Measurements from ENCODE around the gene SPOP. TPM values are rescaled to one million over a fixed set of nuclear protein-coding genes. Genes with fewer than 3 reads are reported as not detected.
"Not testable (repeated sequence)": the region's sequence is repeated elsewhere in the genome, so short reads cannot be mapped to it uniquely, and the experiment has no call there.

SPOP gene
- total RNA-seq, 1 experiment from 2014 or later: 200 TPM

DNA sequence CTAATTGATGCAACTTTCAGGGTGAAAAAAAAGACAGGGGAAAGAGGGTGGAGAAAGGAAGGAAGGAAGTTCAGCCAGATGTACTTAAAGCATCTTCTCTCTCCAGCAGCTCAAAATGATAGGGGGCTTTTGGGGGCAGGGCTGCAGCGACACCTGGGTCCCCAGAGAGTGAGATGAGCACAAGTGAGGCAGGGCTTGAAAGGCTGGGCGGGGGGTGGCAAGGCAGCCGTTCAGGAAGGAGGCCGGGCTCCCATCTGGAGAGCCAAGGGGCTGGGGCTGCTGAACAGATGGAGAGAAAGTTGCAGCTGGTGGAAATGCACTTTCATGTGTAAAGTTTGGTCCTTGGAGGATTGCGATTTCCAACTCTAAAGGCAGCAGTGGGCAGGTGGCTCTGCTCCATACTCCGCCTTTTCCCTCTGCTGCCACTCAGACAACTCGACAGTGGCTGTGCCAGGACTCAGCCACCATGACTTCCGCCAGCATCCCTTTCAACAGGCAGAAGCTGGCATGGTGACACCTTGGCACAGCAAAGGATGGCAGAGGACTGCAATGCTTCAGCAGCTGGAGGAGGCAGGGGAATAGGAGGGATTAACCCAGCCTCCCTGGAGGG is 22.2 kb upstream of the SPOP start:
- in situ Hi-C loops (cut with HindIII; ENCODE audit: low sequenced_read_pairs): loop anchor here (10.0 kb wide), 1 partner anchor 265 kb away; no protein-coding TSS in a partner anchor
- no peak for DNase-seq (ENCODE audit: low spot score)

DNA sequence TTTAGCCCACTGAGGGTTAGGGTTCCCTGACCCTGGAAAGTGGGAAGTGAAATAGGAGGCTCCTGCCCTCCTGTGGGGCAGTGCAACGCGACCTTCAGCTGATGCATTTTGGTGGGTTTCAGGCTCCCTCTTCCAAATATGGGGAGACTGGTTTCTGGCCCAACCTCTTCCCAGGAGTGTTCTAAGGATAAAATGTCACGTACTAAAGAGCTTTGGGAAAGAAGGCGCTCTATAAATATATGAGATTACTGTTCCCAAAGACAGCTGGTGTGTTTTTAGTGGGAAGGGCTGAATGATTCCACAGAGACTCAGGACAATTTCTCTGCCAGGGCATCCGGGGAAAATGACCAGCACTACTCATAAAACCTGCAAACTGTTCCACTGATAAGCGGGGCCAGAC is 20.1 kb upstream of the SPOP start:
- in situ Hi-C loops (cut with HindIII; ENCODE audit: low sequenced_read_pairs): no loop called here
- no peak for DNase-seq (ENCODE audit: low spot score)

DNA sequence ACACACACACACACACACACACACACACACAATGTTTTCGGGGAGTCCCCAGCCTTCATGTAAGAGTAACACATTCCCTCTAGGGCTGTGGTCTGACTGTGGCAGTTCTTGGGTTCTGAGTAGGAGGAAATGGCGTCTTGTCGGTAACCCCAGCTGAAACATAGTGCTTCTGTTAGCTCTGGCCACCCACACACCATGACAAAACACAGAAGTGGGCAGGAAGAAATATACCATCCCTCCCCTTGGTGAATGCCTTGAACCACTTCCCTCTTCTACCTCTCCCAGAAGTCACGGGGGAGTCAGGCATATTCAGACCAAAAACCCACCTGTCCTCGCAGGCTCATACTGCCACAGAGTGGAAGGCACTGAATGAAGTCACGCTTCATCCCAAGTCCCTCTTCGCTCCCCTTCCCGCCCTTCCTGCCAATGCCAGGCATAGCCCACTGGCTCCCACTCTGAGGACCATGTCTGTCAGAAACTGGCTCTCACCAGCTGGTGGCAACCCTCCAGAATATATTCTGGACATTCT is 18.4 kb upstream of the SPOP start:
- no peak for DNase-seq (ENCODE audit: low spot score)
- in situ Hi-C loops (cut with HindIII; ENCODE audit: low sequenced_read_pairs): no loop called here

DNA sequence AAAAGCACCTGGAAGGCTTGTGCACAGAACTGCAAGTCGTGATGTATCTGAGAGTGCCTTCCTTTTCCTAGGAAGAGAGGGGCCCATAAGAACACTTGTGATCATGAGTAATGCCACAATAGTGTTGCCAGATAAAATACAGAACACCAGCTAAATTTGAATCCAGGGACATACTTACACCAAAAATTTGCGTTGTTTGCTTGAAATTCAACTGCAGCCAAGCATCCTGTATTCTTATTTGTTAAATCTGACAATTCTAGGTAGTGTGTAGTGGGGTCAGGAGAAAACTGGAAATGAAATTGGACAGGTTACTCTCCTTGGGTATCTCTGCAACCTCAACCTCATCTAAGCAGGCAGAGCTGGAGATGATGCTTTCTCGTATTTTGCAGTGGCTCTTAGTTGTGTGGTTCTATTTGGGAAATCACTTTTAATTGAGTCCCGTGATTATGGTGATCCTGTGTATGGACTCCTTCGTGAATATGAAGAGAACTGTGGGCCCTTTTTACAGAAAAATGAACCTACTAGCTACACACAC is 17.9 kb upstream of the SPOP start:
- no peak for DNase-seq (ENCODE audit: low spot score)
- in situ Hi-C loops (cut with HindIII; ENCODE audit: low sequenced_read_pairs): no loop called here

DNA sequence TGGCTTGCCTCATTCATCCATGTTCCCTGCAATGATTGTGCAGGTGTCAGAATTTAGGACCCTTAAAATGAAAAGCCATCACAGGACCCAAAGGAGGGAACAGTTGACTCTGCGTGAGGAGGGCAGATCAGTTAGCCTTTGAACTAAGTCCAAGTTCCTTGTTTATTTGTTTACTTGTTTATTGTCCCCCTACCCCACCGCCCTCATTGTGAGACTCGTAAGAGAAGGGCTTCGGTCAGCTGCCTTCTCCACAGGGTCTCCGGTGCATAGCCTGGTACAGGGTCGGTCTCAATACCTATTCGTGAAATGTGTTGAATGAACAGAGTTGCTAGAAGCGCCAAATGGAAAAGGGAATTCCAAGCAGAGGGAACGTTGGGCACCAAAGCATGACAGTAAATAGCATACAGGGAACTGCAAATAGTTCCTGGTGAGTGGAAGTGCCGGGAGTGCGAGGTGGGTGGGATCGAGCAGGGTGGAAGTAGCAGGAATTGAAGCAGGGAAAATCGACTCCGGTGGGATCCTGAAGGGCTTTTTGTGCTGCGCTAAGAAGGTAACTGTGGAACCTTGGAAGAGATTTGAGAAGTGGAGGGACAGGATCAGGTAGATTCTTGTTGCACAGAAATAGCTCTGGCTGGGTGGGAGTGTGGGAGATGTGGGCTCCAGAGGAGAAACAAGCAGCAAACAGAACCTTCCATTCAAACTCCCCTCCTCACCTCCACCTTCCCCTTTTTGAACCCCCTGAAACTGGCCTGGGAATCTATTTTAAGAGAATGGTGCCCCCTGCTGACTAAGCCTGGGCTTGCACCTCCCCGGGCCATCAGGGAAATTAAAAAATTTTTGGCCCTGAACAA is 17.2 kb upstream of the SPOP start:
- in situ Hi-C loops (cut with HindIII; ENCODE audit: low sequenced_read_pairs): no loop called here
- DNase-seq (ENCODE audit: low spot score): peak; percentile 83

DNA sequence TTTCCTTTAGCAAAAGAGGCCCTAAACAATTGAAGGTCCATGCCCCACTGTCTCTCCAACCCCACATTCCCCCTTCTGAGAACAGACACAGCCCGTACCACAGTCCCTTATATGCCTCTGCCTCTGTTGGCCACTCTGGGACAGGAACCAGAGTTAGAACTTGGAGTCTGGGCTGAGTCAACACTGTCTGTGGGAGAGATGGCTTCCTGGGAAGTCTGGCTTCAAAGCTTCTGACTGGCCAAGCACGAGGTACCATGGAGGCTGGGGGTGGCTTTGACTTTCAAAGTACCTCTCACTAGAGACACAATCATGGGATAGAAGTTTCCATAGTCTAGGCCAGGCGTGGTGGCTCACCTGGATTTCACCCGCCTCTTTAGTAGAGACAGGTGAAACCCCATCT is 14.9 kb upstream of the SPOP start:
- in situ Hi-C loops (cut with HindIII; ENCODE audit: low sequenced_read_pairs): no loop called here
- DNase-seq (ENCODE audit: low spot score): no peak

DNA sequence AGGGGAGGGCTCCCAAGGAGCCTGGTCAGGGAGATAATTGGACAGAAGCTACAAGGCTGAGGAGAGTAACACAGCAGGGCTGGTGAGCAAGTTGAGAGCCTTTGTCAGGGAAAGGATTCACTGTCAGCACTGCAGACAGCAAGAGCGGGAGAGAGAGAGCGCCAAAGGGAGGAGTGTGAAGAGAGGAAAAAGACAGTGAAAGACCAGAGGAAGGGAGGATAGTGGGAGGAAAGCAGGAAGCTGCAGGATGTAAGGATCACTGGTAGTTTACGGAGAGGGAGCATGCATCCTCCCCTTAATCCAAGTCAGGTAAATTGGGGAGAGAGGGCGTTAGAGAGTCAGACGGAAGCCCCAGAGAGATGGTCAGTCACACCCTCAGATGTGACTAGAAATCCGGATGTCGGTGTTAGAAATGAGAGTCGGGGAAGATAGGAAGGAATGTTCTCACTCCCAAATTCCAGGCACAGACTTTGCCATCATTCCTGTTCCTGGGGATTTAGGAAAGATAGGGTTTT is 13.8 kb upstream of the SPOP start:
- in situ Hi-C loops (cut with HindIII; ENCODE audit: low sequenced_read_pairs): no loop called here
- DNase-seq (ENCODE audit: low spot score): no peak

DNA sequence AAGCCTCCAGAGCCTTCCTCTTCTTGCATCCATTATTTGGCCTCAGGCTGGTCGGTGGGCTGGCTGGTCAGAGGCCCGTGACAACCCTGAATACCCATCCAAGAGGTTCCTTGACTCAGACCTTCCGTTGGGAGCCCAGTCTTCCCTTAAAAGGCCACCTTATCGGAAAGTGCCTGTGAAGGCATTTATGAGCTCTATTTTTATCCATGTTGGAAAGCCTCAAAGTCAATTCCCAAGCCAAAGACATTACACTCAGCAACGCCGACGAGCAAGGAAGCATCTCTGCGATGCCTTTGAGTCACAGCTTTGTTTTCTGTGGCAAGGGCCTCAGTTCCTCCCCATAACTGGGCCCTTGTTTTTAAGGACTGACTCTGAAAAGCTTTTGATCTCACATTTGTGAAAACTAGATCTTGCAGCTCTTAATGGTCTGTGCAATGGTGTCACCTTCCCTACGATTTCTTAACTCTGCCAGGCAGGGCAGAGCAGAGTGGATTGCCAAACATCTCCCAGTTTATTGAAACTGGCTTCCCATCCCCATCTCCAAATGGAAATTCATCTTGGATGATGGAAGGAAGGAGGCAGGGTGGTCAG is 13.3 kb upstream of the SPOP start:
- DNase-seq (ENCODE audit: low spot score): peak; percentile 73
- in situ Hi-C loops (cut with HindIII; ENCODE audit: low sequenced_read_pairs): no loop called here

DNA sequence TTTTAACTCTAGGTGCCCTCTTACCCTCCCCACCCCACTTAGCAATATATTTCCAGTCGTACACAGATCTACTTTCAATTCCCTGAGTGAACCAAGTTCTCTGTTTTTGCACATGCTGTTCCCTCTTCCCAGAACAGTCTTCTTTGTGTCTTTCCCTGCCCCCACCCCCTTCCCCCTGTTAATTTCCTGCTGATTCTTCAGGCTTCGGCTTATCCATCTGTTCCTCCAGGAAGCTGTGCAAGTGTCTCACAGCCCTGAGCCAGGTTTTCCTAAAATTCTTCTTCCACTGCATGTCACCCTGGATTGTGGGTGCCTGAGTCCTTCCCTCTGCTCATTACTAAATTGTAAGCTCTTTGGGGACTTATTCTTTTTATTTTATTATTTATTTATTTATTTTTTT is 12.4 kb upstream of the SPOP start:
- peak; percentile 82 for DNase-seq (ENCODE audit: low spot score)
- in situ Hi-C loops (cut with HindIII; ENCODE audit: low sequenced_read_pairs): no loop called here

DNA sequence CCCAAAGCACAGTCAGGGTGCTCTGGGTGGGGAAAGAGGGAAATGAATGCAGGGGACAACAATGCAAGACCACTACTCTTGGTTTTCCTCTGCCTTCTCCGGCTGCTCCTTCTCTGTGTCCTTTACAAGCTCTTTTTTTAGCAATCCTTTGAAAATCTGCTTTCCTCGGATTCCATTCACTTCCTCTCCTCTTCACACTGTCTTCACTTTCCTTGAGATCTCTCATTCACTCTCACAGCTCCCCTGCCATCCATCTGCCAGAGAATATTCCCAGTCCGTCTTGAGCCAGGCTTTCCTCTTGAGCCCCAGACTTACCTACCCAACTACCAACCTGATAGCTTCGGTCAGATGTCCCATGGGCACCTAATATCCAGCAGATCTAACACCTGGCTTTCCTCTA is 11.0 kb upstream of the SPOP start:
- in situ Hi-C loops (cut with HindIII; ENCODE audit: low sequenced_read_pairs): no loop called here

DNA sequence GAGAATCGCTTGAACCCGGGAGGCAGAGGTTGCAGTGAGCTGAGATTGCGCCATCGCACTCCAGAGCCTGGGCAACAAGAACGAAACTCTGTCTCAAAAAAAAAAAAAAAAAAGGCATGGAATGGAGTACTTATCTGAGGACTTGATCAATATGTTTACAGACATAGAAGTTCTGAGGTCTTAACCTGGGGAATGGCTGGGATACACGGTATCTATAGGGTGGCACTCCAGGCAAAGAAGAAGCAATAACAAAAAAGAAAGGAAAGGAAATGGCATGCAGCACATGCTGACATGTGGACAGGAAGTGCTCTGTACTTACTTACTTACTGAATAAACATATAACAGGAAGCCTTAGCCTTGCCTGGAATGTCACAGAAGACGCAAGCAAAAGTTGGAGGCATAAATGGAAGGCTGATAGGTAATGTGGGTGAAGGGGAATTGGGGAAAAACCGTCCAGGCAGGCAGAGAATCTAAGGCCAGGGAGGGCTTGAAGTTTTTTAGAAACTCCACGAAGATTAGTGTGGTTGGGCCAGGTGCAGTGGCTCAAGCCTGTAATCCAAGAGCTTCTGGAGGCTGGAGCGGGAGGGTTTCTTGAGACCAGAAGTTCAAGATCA is 10.1 kb upstream of the SPOP start:
- in situ Hi-C loops (cut with HindIII; ENCODE audit: low sequenced_read_pairs): no loop called here
- DNase-seq (ENCODE audit: low spot score): no peak

More for the DNA sequence above, 11.0 kb upstream of the SPOP start:
- no peak for DNase-seq (ENCODE audit: low spot score)

DNA sequence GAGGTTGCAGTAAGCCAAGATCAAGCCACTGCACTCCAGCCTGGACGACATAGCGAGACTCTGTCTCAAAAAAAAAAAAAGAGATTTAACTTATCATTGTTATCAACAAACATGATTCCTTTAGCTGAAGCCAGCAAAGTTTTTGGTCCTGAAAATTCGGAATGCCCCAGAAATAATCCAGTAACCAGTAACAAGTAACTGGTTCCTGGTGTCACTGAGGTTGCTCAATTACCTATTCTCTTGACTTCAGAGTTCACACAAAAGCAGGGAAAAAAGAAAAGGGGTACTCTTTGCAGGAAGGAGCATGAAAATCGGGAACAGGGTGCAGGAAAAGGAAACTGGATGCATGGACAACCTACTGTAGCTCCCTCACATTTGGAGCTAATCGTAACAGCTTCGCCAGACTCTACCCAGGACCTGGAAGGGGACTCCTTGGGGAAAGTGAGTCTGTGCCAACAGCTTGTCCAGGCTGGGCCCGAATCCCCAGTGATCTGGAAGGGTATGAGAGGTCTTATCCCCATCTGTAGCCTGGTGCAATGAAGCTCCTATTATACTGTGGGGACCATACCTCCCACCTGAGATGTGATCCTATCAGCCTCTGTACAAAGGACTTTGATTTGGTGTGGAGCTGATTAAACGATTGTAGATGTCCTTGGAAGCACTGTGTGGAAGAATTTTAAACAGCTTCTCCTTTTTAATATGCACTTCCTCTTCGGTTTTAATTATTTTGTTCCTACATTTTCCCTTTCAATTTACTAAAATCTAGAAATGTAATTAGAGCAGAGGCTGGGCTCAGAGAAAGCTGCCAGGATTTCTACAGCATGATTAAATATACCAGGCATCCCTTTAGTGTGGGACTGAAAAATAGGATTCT is 3.4 kb upstream of the SPOP start:
- DNase-seq (ENCODE audit: low spot score): peak; percentile 43
- in situ Hi-C loops (cut with HindIII; ENCODE audit: low sequenced_read_pairs): no loop called here

DNA sequence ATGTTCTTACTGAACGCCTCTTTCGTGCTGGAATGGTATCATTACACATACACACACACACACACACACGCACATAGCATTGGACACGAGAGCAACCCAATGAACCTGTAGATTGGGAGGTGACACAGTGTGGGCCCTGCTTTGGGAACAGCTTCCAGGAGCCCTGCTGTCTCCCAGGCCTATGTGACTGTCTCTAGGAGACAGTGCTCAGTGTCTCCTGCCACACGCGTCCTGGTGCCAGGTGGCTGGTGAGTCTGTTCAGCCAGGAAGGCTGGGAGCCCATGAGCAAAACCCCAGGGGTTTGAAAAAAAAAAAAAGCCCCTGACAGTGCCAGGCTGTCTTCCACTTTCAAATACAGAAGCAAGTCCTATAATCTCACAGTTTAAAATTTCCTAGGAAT is 2.4 kb upstream of the SPOP start:
- in situ Hi-C loops (cut with HindIII; ENCODE audit: low sequenced_read_pairs): no loop called here
- DNase-seq (ENCODE audit: low spot score): peak; percentile 95

DNA sequence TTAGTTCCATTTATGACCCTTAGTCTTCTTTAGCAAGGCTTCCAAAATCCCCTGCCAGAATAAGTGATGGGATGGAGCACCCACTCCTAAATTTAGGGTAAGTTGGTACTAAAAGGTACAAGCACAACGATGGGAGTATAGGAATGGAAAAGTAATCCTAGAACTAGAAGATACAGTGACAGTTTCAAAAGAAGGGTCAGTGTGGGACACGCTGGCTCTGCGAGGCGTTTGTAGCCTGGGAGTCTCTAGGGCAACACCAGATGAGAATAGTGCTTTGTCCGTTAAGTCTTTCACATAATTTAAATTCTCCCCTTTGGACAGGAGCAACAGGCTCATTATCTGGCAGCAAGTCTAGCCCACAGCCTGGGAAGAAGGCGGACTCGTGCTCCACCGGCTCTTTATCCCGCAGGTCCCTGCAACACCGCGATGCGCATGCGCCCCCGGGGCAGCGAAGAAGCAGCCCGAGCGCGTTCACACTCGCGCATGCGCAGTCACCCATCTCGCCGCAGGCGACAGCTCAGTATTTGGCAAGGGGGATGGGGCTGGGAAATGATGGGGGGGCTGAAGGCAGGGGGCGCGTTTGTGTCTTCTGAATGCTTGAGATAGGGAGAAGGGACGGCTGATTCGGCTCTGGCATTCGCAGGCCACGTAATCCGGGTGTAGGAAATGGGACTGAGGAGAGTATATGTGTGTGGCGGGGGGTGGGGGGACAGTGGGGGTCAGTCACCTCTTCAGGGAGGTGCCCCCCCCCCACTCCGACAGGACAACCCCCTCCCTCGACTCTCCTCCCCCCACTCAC is 564 bp downstream of the SPOP start:
- peak; percentile 91 for DNase-seq (ENCODE audit: low spot score)
- in situ Hi-C loops (cut with HindIII; ENCODE audit: low sequenced_read_pairs): no loop called here

DNA sequence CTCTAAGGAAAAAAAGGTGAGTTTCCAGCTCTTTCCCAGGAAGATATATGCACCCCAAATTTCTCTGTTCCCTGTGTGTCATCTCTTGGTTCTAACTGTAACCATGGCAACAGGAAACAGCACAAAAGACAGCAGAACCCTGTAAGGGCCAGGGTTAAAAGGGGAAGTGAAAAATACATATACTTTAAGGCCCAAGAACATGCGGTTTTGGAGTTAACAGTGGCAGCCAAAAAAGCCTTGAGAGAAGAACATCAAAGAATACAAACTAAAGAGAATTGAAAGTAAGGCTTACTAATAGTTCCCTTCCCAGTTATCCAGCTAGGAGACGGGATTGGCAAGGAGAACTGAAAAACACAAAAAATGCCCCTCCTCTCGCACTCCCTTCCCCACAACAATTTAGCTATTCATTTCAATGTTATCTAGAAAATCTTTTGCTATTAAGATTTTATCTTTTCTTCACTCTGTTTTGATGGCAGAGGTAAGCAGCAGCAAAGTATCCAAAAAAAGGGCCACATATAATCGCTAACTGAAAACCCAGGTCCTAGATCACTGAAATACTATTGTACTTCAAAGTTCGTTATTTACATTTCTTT is 1.5 kb downstream of the SPOP start:
- in situ Hi-C loops (cut with HindIII; ENCODE audit: low sequenced_read_pairs): no loop called here
- peak; percentile 31 for DNase-seq (ENCODE audit: low spot score)

DNA sequence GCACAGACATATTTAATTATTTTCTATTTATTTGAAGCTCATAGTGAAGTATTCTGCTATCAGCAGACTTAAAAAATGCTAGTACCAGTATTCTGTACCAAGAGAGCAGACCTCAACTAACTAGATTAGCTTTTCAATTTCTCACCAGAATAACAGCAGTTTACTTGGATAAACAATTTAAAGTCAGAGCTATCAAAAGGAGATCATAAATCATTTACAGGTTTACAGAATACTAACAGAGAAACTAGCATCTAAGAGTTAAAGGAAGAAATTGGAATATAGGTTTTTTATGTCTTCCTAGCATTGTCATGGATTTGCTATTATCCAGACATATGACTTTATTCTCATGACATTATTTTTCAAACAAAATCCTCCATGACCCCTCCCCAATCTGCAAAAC is 3.4 kb downstream of the SPOP start:
- in situ Hi-C loops (cut with HindIII; ENCODE audit: low sequenced_read_pairs): no loop called here
- DNase-seq (ENCODE audit: low spot score): no peak

DNA sequence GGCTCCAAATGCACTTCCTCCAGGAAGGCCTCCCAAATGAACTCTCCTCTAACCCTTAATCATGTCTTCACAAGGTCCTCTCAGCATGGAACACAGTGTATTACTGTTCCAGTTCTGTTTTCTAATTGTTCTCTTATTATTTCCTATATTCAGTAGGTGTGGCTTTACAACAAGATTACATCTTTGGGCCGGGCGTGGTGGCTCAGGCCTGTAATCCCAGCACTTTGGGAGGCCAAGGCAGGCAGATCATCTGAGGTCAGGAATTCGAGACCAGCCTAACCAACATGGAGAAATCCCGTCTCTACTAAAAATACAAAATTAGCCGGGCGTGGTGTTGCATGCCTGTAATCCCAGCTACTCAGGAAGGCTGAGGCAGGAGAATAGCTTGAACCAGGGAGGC is 4.2 kb downstream of the SPOP start:
- in situ Hi-C loops (cut with HindIII; ENCODE audit: low sequenced_read_pairs); DNase-seq (ENCODE audit: low spot score): not testable (repeated sequence)

Data from G401 (cell line).